Measurements from ENCODE around the gene FH. TPM values are rescaled to one million over a fixed set of nuclear protein-coding genes. Genes with fewer than 3 reads are reported as not detected.

The FH gene
- total and polyA plus RNA-seq, 2 donors (not counting 3 experiments of a cell fraction or from before 2014, with no cell fraction given) = 41.9 to 96.6 TPM

- no TSS peak for BruUV-seq (replicated peaks)
- no peak overlapping the region for H3K9ac ChIP-seq (replicated peaks; ENCODE audit: extremely low read depth, insufficient read depth, low read length)
- ChIA-PET CTCF (no interaction called here), POLR2A (no interaction called here)
- TF ChIP-seq EZH2 (IDR thresholded peaks at IDR 0.05; ENCODE audit: borderline replicate concordance, low read depth, low read length, severe bottlenecking) (no peak), MYC (IDR thresholded peaks at IDR 0.05; ENCODE audit: low read depth, low read length) (no peak), POLR2A (IDR thresholded peaks at IDR 0.05; ENCODE audit: low read depth, low read length) (no peak), JUN (IDR thresholded peaks at IDR 0.05; ENCODE audit: borderline replicate concordance, insufficient read depth, insufficient read length, low read depth) (no peak), FOS (IDR thresholded peaks at IDR 0.05; ENCODE audit: borderline replicate concordance, insufficient read depth, low read length) (no peak), POLR2AphosphoS5 (IDR thresholded peaks at IDR 0.05; ENCODE audit: insufficient read depth, low read depth, low read length) (no peak), GATA2 (IDR thresholded peaks at IDR 0.05; ENCODE audit: insufficient read depth, insufficient read length, low read depth, low read length) (no peak)
- TF ChIP-seq, protein P1, sequence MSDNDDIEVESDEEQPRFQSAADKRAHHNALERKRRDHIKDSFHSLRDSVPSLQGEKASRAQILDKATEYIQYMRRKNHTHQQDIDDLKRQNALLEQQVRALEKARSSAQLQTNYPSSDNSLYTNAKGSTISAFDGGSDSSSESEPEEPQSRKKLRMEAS (IDR thresholded peaks at IDR 0.05; ENCODE audit: insufficient read depth, insufficient read length) = no peak
- TF ChIP-seq, protein P2, sequence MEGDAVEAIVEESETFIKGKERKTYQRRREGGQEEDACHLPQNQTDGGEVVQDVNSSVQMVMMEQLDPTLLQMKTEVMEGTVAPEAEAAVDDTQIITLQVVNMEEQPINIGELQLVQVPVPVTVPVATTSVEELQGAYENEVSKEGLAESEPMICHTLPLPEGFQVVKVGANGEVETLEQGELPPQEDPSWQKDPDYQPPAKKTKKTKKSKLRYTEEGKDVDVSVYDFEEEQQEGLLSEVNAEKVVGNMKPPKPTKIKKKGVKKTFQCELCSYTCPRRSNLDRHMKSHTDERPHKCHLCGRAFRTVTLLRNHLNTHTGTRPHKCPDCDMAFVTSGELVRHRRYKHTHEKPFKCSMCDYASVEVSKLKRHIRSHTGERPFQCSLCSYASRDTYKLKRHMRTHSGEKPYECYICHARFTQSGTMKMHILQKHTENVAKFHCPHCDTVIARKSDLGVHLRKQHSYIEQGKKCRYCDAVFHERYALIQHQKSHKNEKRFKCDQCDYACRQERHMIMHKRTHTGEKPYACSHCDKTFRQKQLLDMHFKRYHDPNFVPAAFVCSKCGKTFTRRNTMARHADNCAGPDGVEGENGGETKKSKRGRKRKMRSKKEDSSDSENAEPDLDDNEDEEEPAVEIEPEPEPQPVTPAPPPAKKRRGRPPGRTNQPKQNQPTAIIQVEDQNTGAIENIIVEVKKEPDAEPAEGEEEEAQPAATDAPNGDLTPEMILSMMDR (IDR thresholded peaks at IDR 0.05; ENCODE audit: extremely low read depth in 1 of 2, insufficient read depth in 1 of 2, low read depth in 1 of 2, low read length in 2 of 2) = no peak
- H2AFZ ChIP-seq (ENCODE audit: low read depth, low read length) = no peak overlapping the region
- intact Hi-C loops (cut with micrococcal nuclease) = no loop called here
- H3K4me1 ChIP-seq (ENCODE audit: control insufficient read depth, extremely low read depth, insufficient read depth, low read length) = peaks cover 6% of the 10 kb centered on the region
- no peak overlapping the region for H3K27ac ChIP-seq (ENCODE audit: insufficient read depth, low read depth, low read length)
- no peaks in the 10 kb centered on the region for H3K9me3 ChIP-seq (replicated peaks; ENCODE audit: control insufficient read depth, insufficient read depth, low read length)
- no peaks in the 10 kb centered on the region for H4K20me1 ChIP-seq (replicated peaks; ENCODE audit: control insufficient read depth, extremely low read depth, insufficient read depth, low read length)
- dilution Hi-C loops (cut with MboI; ENCODE audit: extremely low pct_ligation_motif_present, low sequenced_read_pairs) = no loop called here
- DNase-seq (ENCODE audit: low read depth, low spot score) (no peak), FAIRE-seq (no peak)
- peaks cover 22 to 56% of the 10 kb centered on the region in 2 experiments for H3K27me3 ChIP-seq (ENCODE audit: control insufficient read depth in 2 of 2, insufficient read depth in 2 of 2, low read length in 2 of 2)
- H3K9me1 ChIP-seq (replicated peaks; ENCODE audit: control insufficient read depth, extremely low read depth, insufficient read depth, low read length) = no peaks in the 10 kb centered on the region
- no peak overlapping the region for H3K4me3 ChIP-seq (replicated peaks in 1 of 3; ENCODE audit: insufficient read depth in 1 of 3, low read depth in 1 of 3, low read length in 3 of 3)
- no peaks in the 10 kb centered on the region for H3K79me2 ChIP-seq (ENCODE audit: control insufficient read depth, insufficient read depth, low read length)
- H3K36me3 ChIP-seq (ENCODE audit: control insufficient read depth in 2 of 2, extremely low read depth in 1 of 2, insufficient read depth in 2 of 2, low read length in 2 of 2) = no peaks in the 10 kb centered on the region
- no peak overlapping the region for H3K4me2 ChIP-seq (ENCODE audit: insufficient read depth, low read length)
Measured at GRCh38 chr1:241527146-241527545, 7.6 kb upstream of the FH start.
